ENCODE measurements around the gene MREG.
A peak's percentile ranks its signal among the peaks of the same experiment; 100 is the strongest.

MREG gene

DNA sequence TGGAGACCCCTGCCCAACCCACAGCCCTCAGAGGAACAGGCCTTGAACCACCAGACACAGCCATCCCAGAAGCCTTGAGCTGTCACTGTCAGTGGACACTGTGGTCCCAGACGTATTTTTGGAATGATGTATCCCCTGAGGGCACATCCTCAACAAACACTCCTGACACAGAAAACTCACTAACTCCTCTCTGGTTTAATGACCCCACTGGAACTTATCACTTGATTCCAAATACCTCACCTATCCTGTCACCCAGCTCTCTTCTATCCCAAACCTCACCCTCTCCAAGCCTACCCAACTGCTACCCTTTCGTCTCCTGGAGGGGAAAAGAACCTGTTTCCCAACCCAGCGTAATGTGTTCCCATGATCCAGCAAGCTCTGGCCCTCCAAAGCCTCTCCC, 111.6 kb downstream of the MREG start:
- Histone ChIP-seq H3K27me3 (no peaks in the 10 kb centered on the region), H3K27ac (no peak overlapping the region), H3K36me3 (no peaks in the 10 kb centered on the region), H3K4me1 (peaks cover 0 to 21% (median 0%) of the 10 kb centered on the region in 4 donors), H3K4me3 (no peak overlapping the region), H3K9me3 (no peaks in the 10 kb centered on the region)
- DNase-seq, result no peak
- intact Hi-C loops (cut with DNase I; ENCODE audit: low total_unique reads), result no loop called here
- TF ChIP-seq, protein P1, sequence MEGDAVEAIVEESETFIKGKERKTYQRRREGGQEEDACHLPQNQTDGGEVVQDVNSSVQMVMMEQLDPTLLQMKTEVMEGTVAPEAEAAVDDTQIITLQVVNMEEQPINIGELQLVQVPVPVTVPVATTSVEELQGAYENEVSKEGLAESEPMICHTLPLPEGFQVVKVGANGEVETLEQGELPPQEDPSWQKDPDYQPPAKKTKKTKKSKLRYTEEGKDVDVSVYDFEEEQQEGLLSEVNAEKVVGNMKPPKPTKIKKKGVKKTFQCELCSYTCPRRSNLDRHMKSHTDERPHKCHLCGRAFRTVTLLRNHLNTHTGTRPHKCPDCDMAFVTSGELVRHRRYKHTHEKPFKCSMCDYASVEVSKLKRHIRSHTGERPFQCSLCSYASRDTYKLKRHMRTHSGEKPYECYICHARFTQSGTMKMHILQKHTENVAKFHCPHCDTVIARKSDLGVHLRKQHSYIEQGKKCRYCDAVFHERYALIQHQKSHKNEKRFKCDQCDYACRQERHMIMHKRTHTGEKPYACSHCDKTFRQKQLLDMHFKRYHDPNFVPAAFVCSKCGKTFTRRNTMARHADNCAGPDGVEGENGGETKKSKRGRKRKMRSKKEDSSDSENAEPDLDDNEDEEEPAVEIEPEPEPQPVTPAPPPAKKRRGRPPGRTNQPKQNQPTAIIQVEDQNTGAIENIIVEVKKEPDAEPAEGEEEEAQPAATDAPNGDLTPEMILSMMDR (IDR thresholded peaks at IDR 0.05), result no peak

DNA sequence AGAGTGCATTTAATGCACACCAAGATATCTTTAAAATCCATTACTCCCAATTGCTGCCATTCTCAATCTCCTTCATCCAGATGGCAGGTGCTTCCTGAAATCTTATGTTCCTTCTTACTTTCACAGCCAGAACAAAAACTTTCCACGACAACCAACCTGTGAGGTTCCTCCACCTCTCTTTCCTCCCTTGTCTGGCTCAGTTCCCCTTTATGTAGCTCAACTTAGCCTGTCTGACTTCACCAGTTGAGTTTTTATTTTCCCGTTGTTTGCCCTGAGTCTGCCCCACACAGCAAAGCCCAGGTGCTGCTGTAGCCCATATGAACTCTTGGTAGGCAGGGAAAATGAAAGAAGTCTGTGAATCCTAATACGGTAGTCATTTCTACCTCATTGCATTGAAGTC, 112.5 kb downstream of the MREG start:
- TF ChIP-seq, protein P1 (IDR thresholded peaks at IDR 0.05), result no peak
- H3K9me3 ChIP-seq, result no peaks in the 10 kb centered on the region
- no peak overlapping the region for H3K27ac ChIP-seq
- no peaks in the 10 kb centered on the region for H3K27me3 ChIP-seq
- no peak overlapping the region for H3K4me3 ChIP-seq
- intact Hi-C loops (cut with DNase I; ENCODE audit: low total_unique reads), result no loop called here
- no peak for DNase-seq
- no peaks in the 10 kb centered on the region for H3K36me3 ChIP-seq
- peaks cover 0 to 21% (median 0%) of the 10 kb centered on the region in 4 donors for H3K4me1 ChIP-seq

DNA sequence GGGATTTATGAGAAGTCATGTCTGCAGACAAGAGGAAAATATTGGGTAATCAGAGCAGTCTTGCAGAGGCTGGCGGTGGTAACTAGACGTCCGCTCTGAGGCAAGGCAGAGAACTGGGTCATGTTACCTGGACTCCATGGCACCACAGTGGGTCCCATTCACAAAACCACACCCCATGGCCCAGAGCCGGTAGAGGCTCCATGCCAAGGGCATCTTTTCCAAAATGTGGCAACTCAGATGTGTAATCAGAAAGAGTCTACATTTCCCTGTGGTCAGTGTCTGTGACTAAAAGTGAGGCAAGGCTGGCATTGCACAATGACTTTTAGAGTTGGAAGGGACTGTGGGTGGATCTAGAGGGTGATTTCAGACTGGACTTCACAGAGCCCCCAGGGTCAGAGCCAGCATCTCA, 113.1 kb downstream of the MREG start:
- Histone ChIP-seq H3K4me1 (peaks cover 0 to 21% (median 0%) of the 10 kb centered on the region in 4 donors), H3K27me3 (no peaks in the 10 kb centered on the region), H3K4me3 (no peak overlapping the region), H3K27ac (no peak overlapping the region), H3K36me3 (no peaks in the 10 kb centered on the region), H3K9me3 (no peaks in the 10 kb centered on the region)
- DNase-seq, result peak; percentile 53 to 72
- intact Hi-C loops (cut with DNase I; ENCODE audit: low total_unique reads), result no loop called here
- TF ChIP-seq, protein P1 (IDR thresholded peaks at IDR 0.05), result no peak

DNA sequence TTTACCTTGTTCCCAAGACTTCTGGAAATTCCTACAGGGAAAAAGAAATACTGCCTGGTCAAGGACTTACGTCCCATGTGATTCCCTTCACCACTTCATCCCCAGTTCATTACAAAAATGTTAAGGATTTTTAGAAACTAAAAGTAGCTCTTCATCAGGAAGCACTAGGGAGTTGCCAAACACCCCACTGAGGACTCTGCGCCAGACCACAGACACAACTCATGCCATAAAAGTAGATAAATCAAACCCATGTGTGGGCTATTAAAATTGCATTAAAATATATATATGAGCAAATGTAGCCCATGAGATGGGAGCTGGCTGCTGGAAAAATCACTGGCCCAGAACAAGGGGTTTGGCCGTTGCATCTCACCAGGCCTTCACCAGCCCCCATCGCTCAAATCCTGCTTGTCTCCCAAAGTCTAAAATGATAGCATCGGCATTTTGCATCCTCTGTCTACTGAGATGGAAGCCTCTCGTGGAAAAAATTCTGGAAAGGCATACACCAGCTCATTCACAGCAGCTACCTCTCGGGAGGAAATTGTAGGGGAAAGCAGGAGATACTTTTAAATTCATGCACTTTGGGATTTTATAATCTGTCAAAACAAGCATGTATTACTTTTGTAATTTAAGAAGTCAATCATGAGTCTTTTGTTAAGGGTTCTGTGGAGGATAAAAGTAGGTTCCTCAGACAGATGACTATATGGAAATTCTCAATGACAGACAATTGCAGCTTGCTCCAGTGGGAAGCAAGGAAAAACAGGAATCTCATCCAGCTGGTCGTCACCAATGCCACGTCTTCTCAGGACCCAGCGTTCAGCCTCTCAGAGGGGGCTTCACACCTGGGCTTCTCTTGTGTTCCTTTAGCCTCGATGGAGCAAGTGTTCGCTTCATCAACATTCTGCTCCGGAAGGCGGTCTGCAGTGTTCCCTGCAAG, 113.9 kb downstream of the MREG start:
- no peak overlapping the region for H3K4me3 ChIP-seq
- H3K36me3 ChIP-seq, result no peaks in the 10 kb centered on the region
- peak overlapping the region in 1 of 2 donors; percentile 44 for H3K27ac ChIP-seq
- H3K9me3 ChIP-seq, result no peaks in the 10 kb centered on the region
- TF ChIP-seq, protein P1 (IDR thresholded peaks at IDR 0.05), result no peak
- no peak for DNase-seq
- H3K27me3 ChIP-seq, result no peaks in the 10 kb centered on the region
- intact Hi-C loops (cut with DNase I; ENCODE audit: low total_unique reads), result no loop called here
- peaks cover 0 to 21% (median 0%) of the 10 kb centered on the region in 4 donors for H3K4me1 ChIP-seq

DNA sequence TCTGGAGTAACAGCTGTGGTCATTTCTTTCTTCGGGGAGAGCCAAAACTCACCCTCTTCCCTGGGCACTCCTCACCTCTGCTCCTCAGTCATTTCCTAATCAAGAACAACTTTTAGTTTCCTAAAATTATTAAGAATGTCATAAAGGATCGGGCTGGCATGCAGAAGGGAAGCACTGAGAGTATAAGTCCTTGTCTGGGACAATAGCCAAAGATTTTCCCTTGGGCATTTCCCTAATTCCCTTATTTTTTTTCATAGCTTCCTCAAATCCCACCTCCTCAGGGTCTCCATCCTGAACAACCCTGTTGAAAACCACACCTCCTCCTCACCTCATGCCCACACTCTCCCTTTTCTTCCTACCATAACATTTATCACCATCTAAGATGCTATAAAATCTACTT, 115.0 kb downstream of the MREG start:
- no peak for DNase-seq
- H3K36me3 ChIP-seq, result no peaks in the 10 kb centered on the region
- H3K27me3 ChIP-seq, result no peaks in the 10 kb centered on the region
- peaks cover 0 to 21% (median 0%) of the 10 kb centered on the region in 4 donors for H3K4me1 ChIP-seq
- no peaks in the 10 kb centered on the region for H3K9me3 ChIP-seq
- H3K4me3 ChIP-seq, result no peak overlapping the region
- TF ChIP-seq, protein P1 (IDR thresholded peaks at IDR 0.05), result no peak
- H3K27ac ChIP-seq, result peak overlapping the region in 1 of 2 donors; percentile 44
- intact Hi-C loops (cut with DNase I; ENCODE audit: low total_unique reads), result no loop called here

All from tibial artery (tissue), 4 donors.